NCI-H1930 (cell line): ENCODE data around the gene FAM227B.
A peak's percentile ranks its signal among the peaks of the same experiment; 100 is the strongest.
"Not testable (repeated sequence)": the region's sequence is repeated elsewhere in the genome, so short reads cannot be mapped to it uniquely, and the experiment has no call there.

Experiments used
- DNase-seq, 2 experiments: peaks; one replicate each; lab custom pipeline; 2025; lab: John Stamatoyannopoulos, UW

The FAM227B gene

GRCh38 chr15:49620658-49621368 lies at the start of gene FAM227B, which contains the start of gene DTWD1:
FAM227B (minus strand) TSS chr15:49620818; CDS start chr15:49615171, 5,647 bp downstream.
DTWD1 (plus strand) TSS chr15:49621048; CDS start chr15:49625168, 4,120 bp downstream.
- DNase-seq: peak; percentile 89

- no peak for DNase-seq
Observed at GRCh38 chr15:49669288-49669687, 48.7 kb upstream of the FAM227B start.

- DNase-seq: not testable (repeated sequence)
Observed at GRCh38 chr15:49666486-49666885, 45.9 kb upstream of the FAM227B start.

- DNase-seq: no peak
Observed at GRCh38 chr15:49664716-49665115, 44.1 kb upstream of the FAM227B start.

GRCh38 chr15:49656734-49657133 lies 36.1 kb upstream of the FAM227B start:
- DNase-seq: no peak

GRCh38 chr15:49652922-49653321 lies 32.3 kb upstream of the FAM227B start:
- DNase-seq: no peak

- DNase-seq: no peak
Observed at GRCh38 chr15:49650676-49651075, 30.1 kb upstream of the FAM227B start.

- no peak for DNase-seq
Observed at GRCh38 chr15:49649987-49650386, 29.4 kb upstream of the FAM227B start.

GRCh38 chr15:49646891-49647290 lies 26.3 kb upstream of the FAM227B start:
- no peak for DNase-seq

GRCh38 chr15:49645941-49646340 lies 25.3 kb upstream of the FAM227B start:
- DNase-seq: no peak

GRCh38 chr15:49645277-49645676 lies 24.7 kb upstream of the FAM227B start:
- DNase-seq: no peak

- no peak for DNase-seq
Observed at GRCh38 chr15:49644364-49644794, 23.8 kb upstream of the FAM227B start.

- DNase-seq: no peak
Observed at GRCh38 chr15:49637857-49638256, 17.2 kb upstream of the FAM227B start.

GRCh38 chr15:49628379-49628778 lies 7.8 kb upstream of the FAM227B start:
- DNase-seq: no peak

- no peak for DNase-seq
Observed at GRCh38 chr15:49627407-49627877, 6.8 kb upstream of the FAM227B start.

- DNase-seq: no peak
Observed at GRCh38 chr15:49625460-49626036, 4.9 kb upstream of the FAM227B start.

GRCh38 chr15:49624056-49624455 lies 3.4 kb upstream of the FAM227B start:
- no peak for DNase-seq

GRCh38 chr15:49622561-49622960 lies 1.9 kb upstream of the FAM227B start:
- no peak for DNase-seq

GRCh38 chr15:49621887-49622286 lies 1.3 kb upstream of the FAM227B start:
- DNase-seq: no peak

GRCh38 chr15:49621401-49621811 lies 788 bp upstream of the FAM227B start:
- DNase-seq: no peak

GRCh38 chr15:49620199-49620598 lies 419 bp downstream of the FAM227B start:
- no peak for DNase-seq

GRCh38 chr15:49619226-49619625 lies 1.4 kb downstream of the FAM227B start:
- DNase-seq: no peak

GRCh38 chr15:49612240-49612639 lies 8.4 kb downstream of the FAM227B start:
- DNase-seq: not testable (repeated sequence)
